ENCODE results near the gene RELN. TPM values are rescaled to one million over a fixed set of nuclear protein-coding genes. Genes with fewer than 3 reads are reported as not detected.

The RELN gene
- total RNA-seq, 1 donor from 2014 or later, result not detected

- Mint-ChIP-seq H3K27ac (no peak overlapping the region), H3K4me1 (ENCODE audit: low read depth) (no peaks in the 10 kb centered on the region), H3K9me3 (no peaks in the 10 kb centered on the region), H3K36me3 (ENCODE audit: low read depth) (no peaks in the 10 kb centered on the region), H3K27me3 (ENCODE audit: low read depth) (no peaks in the 10 kb centered on the region), H3K4me3 (ENCODE audit: low read depth) (no peak overlapping the region)
- intact Hi-C loops (cut with micrococcal nuclease), result no loop called here
- no peak for DNase-seq (ENCODE audit: low spot score)
These were observed 290.4 kb downstream of the RELN start for GRCh38 chr7:103699032-103699431.

GRCh38 chr7:103698064-103698463, 291.4 kb downstream of the RELN start:
- Mint-ChIP-seq H3K27me3 (ENCODE audit: low read depth) (no peaks in the 10 kb centered on the region), H3K36me3 (ENCODE audit: low read depth) (no peaks in the 10 kb centered on the region), H3K9me3 (no peaks in the 10 kb centered on the region), H3K4me1 (ENCODE audit: low read depth) (no peaks in the 10 kb centered on the region), H3K4me3 (ENCODE audit: low read depth) (no peak overlapping the region), H3K27ac (no peak overlapping the region)
- intact Hi-C loops (cut with micrococcal nuclease), result no loop called here
- no peak for DNase-seq (ENCODE audit: low spot score)

GRCh38 chr7:103695521-103695920, 293.9 kb downstream of the RELN start:
- intact Hi-C loops (cut with micrococcal nuclease), result no loop called here
- no peak overlapping the region for H3K4me3 Mint-ChIP-seq (ENCODE audit: low read depth)
- H3K36me3 Mint-ChIP-seq (ENCODE audit: low read depth), result no peaks in the 10 kb centered on the region
- H3K9me3 Mint-ChIP-seq, result no peaks in the 10 kb centered on the region
- no peaks in the 10 kb centered on the region for H3K4me1 Mint-ChIP-seq (ENCODE audit: low read depth)
- H3K27ac Mint-ChIP-seq, result no peak overlapping the region
- no peaks in the 10 kb centered on the region for H3K27me3 Mint-ChIP-seq (ENCODE audit: low read depth)
- DNase-seq (ENCODE audit: low spot score), result no peak

- H3K4me3 Mint-ChIP-seq (ENCODE audit: low read depth), result no peak overlapping the region
- intact Hi-C loops (cut with micrococcal nuclease), result no loop called here
- no peaks in the 10 kb centered on the region for H3K27me3 Mint-ChIP-seq (ENCODE audit: low read depth)
- H3K9me3 Mint-ChIP-seq, result no peaks in the 10 kb centered on the region
- H3K36me3 Mint-ChIP-seq (ENCODE audit: low read depth), result no peaks in the 10 kb centered on the region
- no peaks in the 10 kb centered on the region for H3K4me1 Mint-ChIP-seq (ENCODE audit: low read depth)
- H3K27ac Mint-ChIP-seq, result no peak overlapping the region
- DNase-seq (ENCODE audit: low spot score), result no peak
These were observed 295.2 kb downstream of the RELN start for GRCh38 chr7:103694304-103694703.

- Mint-ChIP-seq H3K36me3 (ENCODE audit: low read depth) (no peaks in the 10 kb centered on the region), H3K27ac (no peak overlapping the region), H3K4me3 (ENCODE audit: low read depth) (no peak overlapping the region), H3K4me1 (ENCODE audit: low read depth) (no peaks in the 10 kb centered on the region), H3K27me3 (ENCODE audit: low read depth) (no peaks in the 10 kb centered on the region), H3K9me3 (no peaks in the 10 kb centered on the region)
- intact Hi-C loops (cut with micrococcal nuclease), result no loop called here
- no peak for DNase-seq (ENCODE audit: low spot score)
These were observed 298.2 kb downstream of the RELN start for GRCh38 chr7:103691291-103691690.

- no peaks in the 10 kb centered on the region for H3K9me3 Mint-ChIP-seq
- intact Hi-C loops (cut with micrococcal nuclease), result no loop called here
- no peak overlapping the region for H3K27ac Mint-ChIP-seq
- H3K36me3 Mint-ChIP-seq (ENCODE audit: low read depth), result no peaks in the 10 kb centered on the region
- no peaks in the 10 kb centered on the region for H3K4me1 Mint-ChIP-seq (ENCODE audit: low read depth)
- no peak overlapping the region for H3K4me3 Mint-ChIP-seq (ENCODE audit: low read depth)
- no peak for DNase-seq (ENCODE audit: low spot score)
- H3K27me3 Mint-ChIP-seq (ENCODE audit: low read depth), result no peaks in the 10 kb centered on the region
These were observed 299.1 kb downstream of the RELN start for GRCh38 chr7:103690242-103690974.

GRCh38 chr7:103689255-103689654, 300.2 kb downstream of the RELN start:
- no peak for DNase-seq (ENCODE audit: low spot score)
- Mint-ChIP-seq H3K9me3 (no peaks in the 10 kb centered on the region), H3K27me3 (ENCODE audit: low read depth) (no peaks in the 10 kb centered on the region), H3K4me3 (ENCODE audit: low read depth) (no peak overlapping the region), H3K36me3 (ENCODE audit: low read depth) (no peaks in the 10 kb centered on the region), H3K27ac (no peak overlapping the region), H3K4me1 (ENCODE audit: low read depth) (no peaks in the 10 kb centered on the region)
- intact Hi-C loops (cut with micrococcal nuclease), result no loop called here

- Mint-ChIP-seq H3K36me3 (ENCODE audit: low read depth) (no peaks in the 10 kb centered on the region), H3K4me3 (ENCODE audit: low read depth) (no peak overlapping the region), H3K9me3 (no peaks in the 10 kb centered on the region), H3K27ac (no peak overlapping the region), H3K27me3 (ENCODE audit: low read depth) (no peaks in the 10 kb centered on the region), H3K4me1 (ENCODE audit: low read depth) (no peaks in the 10 kb centered on the region)
- DNase-seq (ENCODE audit: low spot score), result no peak
- intact Hi-C loops (cut with micrococcal nuclease), result no loop called here
These were observed 301.5 kb downstream of the RELN start for GRCh38 chr7:103687951-103688350.

GRCh38 chr7:103687272-103687671, 302.2 kb downstream of the RELN start:
- Mint-ChIP-seq H3K4me3 (ENCODE audit: low read depth) (no peak overlapping the region), H3K27ac (no peak overlapping the region), H3K36me3 (ENCODE audit: low read depth) (no peaks in the 10 kb centered on the region), H3K4me1 (ENCODE audit: low read depth) (no peaks in the 10 kb centered on the region), H3K27me3 (ENCODE audit: low read depth) (no peaks in the 10 kb centered on the region), H3K9me3 (no peaks in the 10 kb centered on the region)
- intact Hi-C loops (cut with micrococcal nuclease), result no loop called here
- DNase-seq (ENCODE audit: low spot score), result no peak

- H3K4me3 Mint-ChIP-seq (ENCODE audit: low read depth), result no peak overlapping the region
- no peaks in the 10 kb centered on the region for H3K27me3 Mint-ChIP-seq (ENCODE audit: low read depth)
- no peak for DNase-seq (ENCODE audit: low spot score)
- no peak overlapping the region for H3K27ac Mint-ChIP-seq
- no peaks in the 10 kb centered on the region for H3K9me3 Mint-ChIP-seq
- intact Hi-C loops (cut with micrococcal nuclease), result no loop called here
- H3K4me1 Mint-ChIP-seq (ENCODE audit: low read depth), result no peaks in the 10 kb centered on the region
- H3K36me3 Mint-ChIP-seq (ENCODE audit: low read depth), result no peaks in the 10 kb centered on the region
These were observed 302.7 kb downstream of the RELN start for GRCh38 chr7:103686763-103687162.

GRCh38 chr7:103686064-103686463, 303.4 kb downstream of the RELN start:
- H3K27me3 Mint-ChIP-seq (ENCODE audit: low read depth), result no peaks in the 10 kb centered on the region
- no peaks in the 10 kb centered on the region for H3K36me3 Mint-ChIP-seq (ENCODE audit: low read depth)
- no peaks in the 10 kb centered on the region for H3K4me1 Mint-ChIP-seq (ENCODE audit: low read depth)
- no peaks in the 10 kb centered on the region for H3K9me3 Mint-ChIP-seq
- intact Hi-C loops (cut with micrococcal nuclease), result no loop called here
- no peak for DNase-seq (ENCODE audit: low spot score)
- H3K4me3 Mint-ChIP-seq (ENCODE audit: low read depth), result no peak overlapping the region
- H3K27ac Mint-ChIP-seq, result no peak overlapping the region

- H3K36me3 Mint-ChIP-seq (ENCODE audit: low read depth), result no peaks in the 10 kb centered on the region
- intact Hi-C loops (cut with micrococcal nuclease), result no loop called here
- H3K4me1 Mint-ChIP-seq (ENCODE audit: low read depth), result no peaks in the 10 kb centered on the region
- no peak overlapping the region for H3K27ac Mint-ChIP-seq
- no peaks in the 10 kb centered on the region for H3K27me3 Mint-ChIP-seq (ENCODE audit: low read depth)
- H3K9me3 Mint-ChIP-seq, result no peaks in the 10 kb centered on the region
- DNase-seq (ENCODE audit: low spot score), result no peak
- H3K4me3 Mint-ChIP-seq (ENCODE audit: low read depth), result no peak overlapping the region
These were observed 303.8 kb downstream of the RELN start for GRCh38 chr7:103685646-103686045.

GRCh38 chr7:103683348-103683747, 306.1 kb downstream of the RELN start:
- Mint-ChIP-seq H3K4me1 (ENCODE audit: low read depth) (no peaks in the 10 kb centered on the region), H3K36me3 (ENCODE audit: low read depth) (no peaks in the 10 kb centered on the region), H3K4me3 (ENCODE audit: low read depth) (no peak overlapping the region), H3K27me3 (ENCODE audit: low read depth) (no peaks in the 10 kb centered on the region), H3K9me3 (no peaks in the 10 kb centered on the region), H3K27ac (no peak overlapping the region)
- intact Hi-C loops (cut with micrococcal nuclease), result no loop called here
- DNase-seq (ENCODE audit: low spot score), result no peak
